ENCODE data around the gene OSBPL5. TPM values are rescaled to one million over a fixed set of nuclear protein-coding genes. Genes with fewer than 3 reads are reported as not detected.

OSBPL5 gene
- total RNA-seq, 1 experiment from 2014 or later = 6.4 TPM

- no peak overlapping the region for H3K4me3 ChIP-seq
- intact Hi-C loops (cut with micrococcal nuclease; ENCODE audit: unreplicated experiment) = no loop called here
- H3K36me3 ChIP-seq (ENCODE audit: low read depth) = no peaks in the 10 kb centered on the region
- no peaks in the 10 kb centered on the region for H3K79me2 ChIP-seq (ENCODE audit: low read depth)
- no peak overlapping the region for H3K27ac ChIP-seq
- no peak overlapping the region for H3K4me2 ChIP-seq
- TF ChIP-seq CTCF (conservative IDR thresholded peaks at IDR 0.05) = no peak
- TF ChIP-seq EZH2 (IDR thresholded peaks at IDR 0.05; ENCODE audit: low read depth) = no peak
- ChIA-PET CTCF (no interaction called here), POLR2A (ENCODE audit: unreplicated experiment) (no interaction called here)
- no peaks in the 10 kb centered on the region for H3F3A ChIP-seq (ENCODE audit: insufficient read depth, low read depth)
- H2AFZ ChIP-seq = no peak overlapping the region
- BruUV-seq (replicated peaks) = no TSS peak
- peaks cover 20% of the 10 kb centered on the region for H3K27me3 ChIP-seq (ENCODE audit: insufficient read depth, low read depth)
- no peaks in the 10 kb centered on the region for H3K4me1 ChIP-seq (replicated peaks; ENCODE audit: insufficient read depth)
- no peaks in the 10 kb centered on the region for H4K20me1 ChIP-seq (ENCODE audit: insufficient read depth)
- DNase-seq = no peak
- no peaks in the 10 kb centered on the region for H3K9me2 ChIP-seq (ENCODE audit: insufficient read depth)
- no peaks in the 10 kb centered on the region for H3K9me3 ChIP-seq (ENCODE audit: insufficient read depth, low read depth)
Measured at GRCh38 chr11:3194016-3194816, 29.1 kb upstream of the OSBPL5 start.

GRCh38 chr11:3193373-3194015, 28.4 kb upstream of the OSBPL5 start:
- TF ChIP-seq CTCF (conservative IDR thresholded peaks at IDR 0.05) (no peak), EZH2 (IDR thresholded peaks at IDR 0.05; ENCODE audit: low read depth) (no peak)
- no peaks in the 10 kb centered on the region for H3K9me3 ChIP-seq (ENCODE audit: insufficient read depth, low read depth)
- H3K9me2 ChIP-seq (ENCODE audit: insufficient read depth) = no peaks in the 10 kb centered on the region
- DNase-seq = no peak
- intact Hi-C loops (cut with micrococcal nuclease; ENCODE audit: unreplicated experiment) = no loop called here
- H3K4me3 ChIP-seq = no peak overlapping the region
- no peaks in the 10 kb centered on the region for H3K79me2 ChIP-seq (ENCODE audit: low read depth)
- CTCF ChIA-PET = no interaction called here
- H3K27ac ChIP-seq = no peak overlapping the region
- H3K4me1 ChIP-seq (replicated peaks; ENCODE audit: insufficient read depth) = no peaks in the 10 kb centered on the region
- BruUV-seq (replicated peaks) = no TSS peak
- POLR2A ChIA-PET (ENCODE audit: unreplicated experiment) = no interaction called here
- no peak overlapping the region for H3K4me2 ChIP-seq
- H2AFZ ChIP-seq = no peak overlapping the region
- no peaks in the 10 kb centered on the region for H3K36me3 ChIP-seq (ENCODE audit: low read depth)
- H4K20me1 ChIP-seq (ENCODE audit: insufficient read depth) = no peaks in the 10 kb centered on the region
- H3K27me3 ChIP-seq (ENCODE audit: insufficient read depth, low read depth) = peaks cover 20% of the 10 kb centered on the region
- H3F3A ChIP-seq (ENCODE audit: insufficient read depth, low read depth) = no peaks in the 10 kb centered on the region

- no peaks in the 10 kb centered on the region for H3K9me3 ChIP-seq (ENCODE audit: insufficient read depth, low read depth)
Measured at GRCh38 chr11:3192511-3193372, 27.6 kb upstream of the OSBPL5 start.

More at GRCh38 chr11:3192511-3193372, 27.6 kb upstream of the OSBPL5 start:
- Histone ChIP-seq H3K79me2 (ENCODE audit: low read depth) (no peaks in the 10 kb centered on the region), H3K4me2 (no peak overlapping the region), H3K27me3 (ENCODE audit: insufficient read depth, low read depth) (peaks cover 20% of the 10 kb centered on the region), H3K9me2 (ENCODE audit: insufficient read depth) (no peaks in the 10 kb centered on the region), H3K4me3 (no peak overlapping the region), H3K4me1 (replicated peaks; ENCODE audit: insufficient read depth) (no peaks in the 10 kb centered on the region), H3F3A (ENCODE audit: insufficient read depth, low read depth) (no peaks in the 10 kb centered on the region), H3K27ac (no peak overlapping the region), H3K36me3 (ENCODE audit: low read depth) (no peaks in the 10 kb centered on the region), H4K20me1 (ENCODE audit: insufficient read depth) (no peaks in the 10 kb centered on the region), H2AFZ (no peak overlapping the region)
- DNase-seq = no peak
- POLR2A ChIA-PET (ENCODE audit: unreplicated experiment) = no interaction called here
- intact Hi-C loops (cut with micrococcal nuclease; ENCODE audit: unreplicated experiment) = no loop called here
- TF ChIP-seq CTCF (conservative IDR thresholded peaks at IDR 0.05) (no peak), EZH2 (IDR thresholded peaks at IDR 0.05; ENCODE audit: low read depth) (no peak)
- no TSS peak for BruUV-seq (replicated peaks)
- CTCF ChIA-PET = no interaction called here
